T-helper 1 cell (primary cell): ENCODE results near the gene SPSB4.

ENCODE experiments used
- DNase-seq, 5 donors: peaks; one replicate each; pipeline ENCODE4 v3.0.0-alpha.2; 2012 to 2020

SPSB4 gene

GRCh38 chr3:141122455-141123030, 71.4 kb downstream of the SPSB4 start:
- DNase-seq, result no peak

GRCh38 chr3:141123677-141124410, 72.7 kb downstream of the SPSB4 start:
- no peak for DNase-seq

- no peak for DNase-seq
Measured at GRCh38 chr3:141124715-141125114, 73.6 kb downstream of the SPSB4 start.

- no peak for DNase-seq
Measured at GRCh38 chr3:141125351-141125750, 74.2 kb downstream of the SPSB4 start.

GRCh38 chr3:141126661-141127343, 75.7 kb downstream of the SPSB4 start:
- DNase-seq, result no peak

GRCh38 chr3:141127344-141128125, 76.4 kb downstream of the SPSB4 start:
- no peak for DNase-seq

GRCh38 chr3:141128126-141128777, 77.1 kb downstream of the SPSB4 start:
- no peak for DNase-seq

GRCh38 chr3:141129049-141129448, 77.9 kb downstream of the SPSB4 start:
- no peak for DNase-seq

GRCh38 chr3:141129541-141130011, 78.4 kb downstream of the SPSB4 start:
- DNase-seq, result no peak

GRCh38 chr3:141143517-141143916, 92.4 kb downstream of the SPSB4 start:
- no peak for DNase-seq

- DNase-seq, result no peak
Measured at GRCh38 chr3:141146979-141147470, 95.9 kb downstream of the SPSB4 start.

- no peak for DNase-seq
Measured at GRCh38 chr3:141147657-141148056, 96.5 kb downstream of the SPSB4 start.

GRCh38 chr3:141148169-141148568, 97.0 kb downstream of the SPSB4 start:
- no peak for DNase-seq

GRCh38 chr3:141148770-141149169, 97.6 kb downstream of the SPSB4 start:
- DNase-seq, result no peak

- no peak for DNase-seq
Measured at GRCh38 chr3:141150081-141150830, 99.1 kb downstream of the SPSB4 start.

GRCh38 chr3:141150931-141151330, 99.8 kb downstream of the SPSB4 start:
- no peak for DNase-seq

GRCh38 chr3:141151439-141151838, 100.3 kb downstream of the SPSB4 start:
- DNase-seq, result no peak

- DNase-seq, result no peak
Measured at GRCh38 chr3:141152130-141152529, 101.0 kb downstream of the SPSB4 start.

- no peak for DNase-seq
Measured at GRCh38 chr3:141152801-141153678, 101.9 kb downstream of the SPSB4 start.

GRCh38 chr3:141153679-141153966, 102.5 kb downstream of the SPSB4 start:
- DNase-seq, result no peak

GRCh38 chr3:141164852-141165251, 113.7 kb downstream of the SPSB4 start:
- no peak for DNase-seq
